Myocyte (in vitro differentiated cells): ENCODE measurements around the gene PRB2. TPM values are rescaled to one million over a fixed set of nuclear protein-coding genes. Genes with fewer than 3 reads are reported as not detected.
"Not testable (repeated sequence)": the region's sequence is repeated elsewhere in the genome, so short reads cannot be mapped to it uniquely, and the experiment has no call there.

ENCODE experiments used
- DNase-seq: peaks from one replicate; pipeline ENCODE4 v3.0.0-alpha.2; 2012; ENCODE audit warnings: low read depth
- polyA plus RNA-seq: library from polyadenylated mRNA; unstranded; fragments of >200 nt; gene quantifications from one replicate; pipeline ENCODE4 v1.2.1, GENCODE V29; 2012; ENCODE audit warnings: missing spikeins
- total RNA-seq: library from RNA; depleted of rRNA; stranded (reverse); fragments of >200 nt; gene quantifications from 2 replicates; pipeline ENCODE4 v1.2.3, GENCODE V29; 2014

The PRB2 gene
- total RNA-seq, result not detected in 2 replicates
- not detected for polyA plus RNA-seq

DNA sequence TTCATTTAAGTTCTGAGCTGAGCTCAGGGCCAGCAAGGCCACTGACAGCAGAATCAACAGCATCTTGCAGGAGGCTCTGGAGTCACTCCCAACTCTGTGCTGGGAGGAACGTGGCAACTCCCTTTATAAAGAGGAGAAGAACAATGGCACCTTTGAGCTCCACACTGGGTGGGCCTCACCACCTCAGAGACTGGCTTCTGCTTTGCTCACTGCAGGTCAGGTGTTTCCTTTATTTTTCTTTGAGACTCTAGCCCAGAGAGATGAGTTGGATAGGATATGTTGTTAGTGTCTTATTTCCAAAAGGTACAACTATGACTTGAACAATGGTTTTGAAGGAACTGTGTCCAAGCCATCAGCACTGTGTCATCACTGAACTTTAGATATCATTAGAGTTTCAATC is at the start of gene PRB2:
Gene PRB2, minus strand, starts transcription at position 101 of the 400 bp plus-strand sequence. Its CDS starts 38 bp downstream, at position 63.
- not testable (repeated sequence) for DNase-seq

DNA sequence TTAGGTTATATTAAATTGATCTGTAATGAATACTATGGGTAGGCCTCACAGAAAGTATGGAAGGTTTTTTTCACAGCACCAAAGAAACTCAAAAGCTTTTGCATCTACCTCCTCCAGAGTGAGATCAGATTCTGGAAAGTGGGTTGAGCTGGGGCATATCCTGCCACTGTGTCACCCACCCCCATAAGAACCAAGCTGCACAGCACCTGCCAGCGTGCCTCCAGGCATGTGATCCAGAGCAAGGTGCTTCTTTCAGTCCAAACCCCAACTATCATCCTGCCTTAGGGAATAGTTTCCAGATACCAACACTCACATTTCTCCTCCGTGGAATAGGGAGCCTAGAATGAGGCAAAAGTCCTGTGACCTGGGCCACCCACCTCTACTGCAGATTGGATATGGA is 42.6 kb upstream of the PRB2 start:
- no peak for DNase-seq

- DNase-seq, result no peak
Measured at GRCh38 chr12:11433664-11434063, 38.3 kb upstream of the PRB2 start.

DNA sequence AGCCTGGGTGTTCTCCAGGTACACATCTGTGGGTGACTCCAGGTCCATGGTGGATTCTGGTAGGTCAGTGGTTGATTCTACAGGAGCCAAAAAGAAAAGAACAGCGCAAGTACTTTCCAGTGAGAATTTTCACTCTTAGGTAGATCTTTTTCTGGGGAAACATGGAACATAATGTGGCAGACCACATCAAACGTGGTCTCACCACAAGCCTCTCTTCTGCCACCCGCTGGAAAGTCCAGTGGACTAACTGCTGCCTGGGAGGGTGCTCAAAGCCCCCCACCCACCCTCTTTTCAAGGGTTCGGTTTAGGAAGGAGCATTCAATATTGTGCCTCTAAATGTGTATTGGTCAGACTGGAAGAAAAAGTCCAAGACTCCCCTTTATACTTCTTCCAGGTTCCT is 36.1 kb upstream of the PRB2 start:
- no peak for DNase-seq

DNA sequence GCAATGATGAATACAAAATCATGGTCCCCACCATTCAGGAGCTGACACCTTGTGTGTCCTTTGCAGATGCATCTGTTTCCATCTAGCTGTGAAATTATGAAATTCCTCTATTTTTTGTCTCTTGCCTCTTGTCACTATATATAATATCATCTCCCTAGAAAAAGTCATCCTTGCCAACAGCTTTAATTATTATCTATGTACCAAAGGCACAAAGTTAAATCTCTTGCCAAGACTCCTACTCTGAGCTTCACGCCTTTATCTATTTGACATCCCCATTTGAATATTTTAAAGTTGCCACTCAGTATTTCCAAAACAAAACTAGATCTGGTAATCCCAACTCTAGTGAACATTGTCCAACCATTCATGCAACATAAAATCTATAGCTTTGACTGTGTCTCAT is 32.0 kb upstream of the PRB2 start:
- DNase-seq, result no peak

DNA sequence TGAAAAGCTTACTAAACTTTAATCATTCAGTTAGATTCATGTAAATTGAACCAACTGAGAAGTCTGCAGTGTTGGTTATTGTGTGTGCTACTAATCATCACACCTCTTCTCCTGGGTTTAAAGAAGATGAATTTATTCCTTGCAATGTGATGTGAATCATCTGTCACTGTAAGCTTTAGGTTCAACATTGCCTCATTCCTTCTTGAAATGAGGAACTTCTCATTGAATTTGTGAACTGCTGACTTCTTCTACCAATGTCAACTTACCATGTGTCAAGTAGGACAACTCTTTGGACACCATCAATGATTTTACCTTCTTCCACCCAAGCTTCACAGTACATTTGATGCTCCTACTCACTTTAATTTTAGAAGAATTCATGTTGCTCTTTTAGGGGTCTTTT is 17.4 kb upstream of the PRB2 start:
- no peak for DNase-seq

GRCh38 chr12:11408096-11408495 is 12.7 kb upstream of the PRB2 start:
- DNase-seq, result no peak

DNA sequence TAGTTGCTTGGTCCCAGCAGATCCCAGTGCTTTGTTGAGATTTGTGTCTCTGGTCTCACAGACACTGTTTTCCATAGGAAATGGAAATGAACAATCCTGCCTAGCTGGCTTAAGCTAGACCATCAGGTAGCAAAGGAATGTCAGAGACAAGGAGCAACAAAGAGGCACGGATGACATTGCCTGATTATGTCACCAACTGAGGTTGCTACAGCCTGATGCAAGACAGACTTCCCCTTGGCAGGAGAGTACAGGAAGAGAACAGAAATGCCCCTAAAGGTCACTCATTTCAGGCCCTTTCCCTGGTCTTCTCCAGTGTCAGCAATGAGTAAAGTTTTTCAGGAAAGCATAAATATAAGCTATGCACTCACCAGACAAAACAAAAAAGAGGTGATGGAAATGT is 2.0 kb upstream of the PRB2 start:
- no peak for DNase-seq

GRCh38 chr12:11391456-11391855 is 3.9 kb downstream of the PRB2 start:
- DNase-seq, result not testable (repeated sequence)

DNA sequence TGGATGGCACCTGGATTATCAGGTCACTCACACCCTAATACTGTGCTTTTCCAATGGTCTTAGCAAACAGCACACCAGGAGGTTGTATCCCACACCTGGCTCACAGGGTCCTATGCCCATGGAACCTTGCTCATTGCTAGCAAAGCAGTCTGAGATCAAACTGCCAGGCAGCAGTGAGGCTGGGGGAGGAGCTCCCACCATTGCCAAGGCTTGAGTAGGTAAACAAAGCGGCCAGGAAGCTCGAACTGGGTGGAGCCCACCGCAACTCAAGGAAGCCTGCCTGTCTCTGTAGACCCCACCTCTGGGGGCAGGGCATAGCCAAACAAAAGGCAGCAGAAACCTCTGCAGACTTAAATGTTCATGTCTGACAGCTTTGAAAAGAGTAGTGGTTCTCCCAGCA is 17.9 kb downstream of the PRB2 start:
- not testable (repeated sequence) for DNase-seq

DNA sequence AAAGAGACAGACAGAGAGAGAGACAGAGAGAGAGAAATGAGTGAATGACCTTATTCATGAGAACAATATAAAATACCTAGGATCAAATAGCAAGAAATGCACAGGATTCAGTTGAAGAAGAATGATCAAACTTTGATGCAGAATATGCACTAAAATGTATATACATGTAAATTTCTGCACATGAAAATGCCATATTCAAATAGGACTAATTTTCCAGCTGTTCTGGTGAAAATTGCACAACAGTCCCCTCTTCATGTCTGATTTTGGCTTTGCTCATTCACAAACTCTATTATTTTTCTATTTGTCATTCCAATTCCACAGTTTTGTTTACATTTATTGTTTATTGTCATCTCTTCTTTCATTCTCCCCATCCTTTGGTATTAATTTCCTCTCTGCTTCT is 34.2 kb downstream of the PRB2 start:
- no peak for DNase-seq

DNA sequence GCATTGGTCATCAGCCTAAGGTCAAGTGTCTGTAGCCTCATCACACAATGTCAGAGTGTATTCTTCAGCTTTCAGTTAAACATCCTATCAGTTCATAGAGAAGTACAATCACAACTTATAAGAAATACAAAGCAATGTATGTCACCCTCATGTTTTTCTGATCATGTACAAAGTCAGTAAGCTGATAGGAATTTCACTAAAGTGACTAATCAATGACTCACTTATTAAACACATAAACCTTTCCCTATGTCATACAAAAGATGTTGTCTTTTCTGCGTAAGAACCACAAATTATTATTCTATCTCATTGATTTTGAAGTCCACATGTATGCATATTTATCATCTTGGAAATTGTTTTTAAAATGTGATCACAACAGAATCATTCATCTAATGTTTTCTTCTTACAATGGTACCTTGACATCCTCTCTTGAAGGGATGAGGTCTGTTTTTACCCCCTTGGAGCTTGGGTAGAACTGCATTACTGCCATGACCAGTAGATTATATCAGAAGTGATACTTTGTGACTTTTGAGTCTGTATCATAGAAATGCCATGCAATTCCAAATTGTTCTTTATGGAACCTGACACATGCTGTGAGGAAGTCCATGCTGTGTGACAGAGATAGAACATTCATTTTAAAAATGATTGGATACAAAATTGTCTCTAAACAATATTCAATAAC is 35.0 kb downstream of the PRB2 start:
- DNase-seq, result not testable (repeated sequence)

- not testable (repeated sequence) for DNase-seq
Measured at GRCh38 chr12:11351736-11352135, 43.6 kb downstream of the PRB2 start.

DNA sequence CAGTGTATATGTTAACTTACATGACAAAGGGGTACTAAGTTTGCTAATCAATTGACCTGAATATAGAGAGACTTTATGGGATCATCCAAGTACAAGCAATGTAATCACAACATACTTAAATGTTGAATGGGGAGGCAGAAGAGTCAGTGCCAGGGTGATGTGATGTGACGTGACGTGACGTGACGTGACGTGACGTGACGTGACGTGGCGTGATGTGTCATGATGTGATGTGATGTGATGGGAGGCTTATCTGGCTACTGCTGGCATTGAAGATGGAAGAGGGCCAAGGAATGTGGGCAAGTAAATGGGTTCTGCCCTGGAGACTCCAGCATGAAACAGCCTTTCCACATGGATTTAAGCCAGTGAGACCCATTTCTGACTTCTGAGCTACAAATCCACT is 46.9 kb downstream of the PRB2 start:
- DNase-seq, result no peak

DNA sequence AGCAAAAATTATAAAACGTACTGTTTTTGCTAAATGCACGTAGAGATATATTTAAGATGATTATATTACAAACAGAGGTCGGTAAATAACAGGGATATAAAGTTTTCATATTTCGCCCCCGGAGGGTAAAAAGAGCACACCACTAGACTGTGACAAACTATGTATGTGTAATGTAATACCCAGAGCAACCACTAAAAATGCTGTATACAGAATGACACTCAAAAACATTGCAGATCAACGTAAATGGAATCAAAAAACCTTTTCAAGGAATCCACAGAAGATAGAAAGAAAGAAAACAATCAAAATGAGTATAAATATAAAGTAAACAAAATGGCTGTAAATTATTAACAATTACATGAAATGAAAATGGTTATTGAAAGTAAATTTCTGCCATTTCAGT is 47.6 kb downstream of the PRB2 start:
- DNase-seq, result no peak

- DNase-seq, result no peak
Measured at GRCh38 chr12:11344500-11344899, 50.9 kb downstream of the PRB2 start.

Other genes starting within 250 kb of the PRB2 start
- 9.1 and 10.4 TPM in 2 replicates for gene SMIM10L1, start 224.4 kb downstream of the PRB2 start, total RNA-seq
- not detected in 2 replicates for gene TAS2R42, start 208.6 kb downstream of the PRB2 start, total RNA-seq
- gene PRB3, start 125.9 kb downstream of the PRB2 start, total RNA-seq, result not detected in 2 replicates
- not detected in 2 replicates for gene PRB4, start 85.1 kb downstream of the PRB2 start, total RNA-seq